H1 (cell line): ENCODE measurements around the gene CD300LG. TPM values are rescaled to one million over a fixed set of nuclear protein-coding genes. Genes with fewer than 3 reads are reported as not detected.
A peak's percentile ranks its signal among the peaks of the same experiment; 100 is the strongest.

Experiments used
- CTCF ChIA-PET: fragments of 300-600 bp; sonication (Branson Sonifier 250); formaldehyde crosslinking; loops from one replicate; lab custom pipeline; 2021; ENCODE audit not compliant: partially characterized antibody; lab: Charles Lee
- POLR2A ChIA-PET: fragments of 300-600 bp; sonication (Branson Sonifier 250); formaldehyde crosslinking; loops from one replicate; lab custom pipeline; 2021; ENCODE audit warnings: inconsistent platforms; ENCODE audit not compliant: partially characterized antibody; lab: Charles Lee
- DNase-seq, 2 experiments: peaks; one replicate each; pipeline versions ENCODE4 v3.0.0 to v3.0.0-alpha.2; 2010 to 2022; ENCODE audit warnings: low spot score in 2 of 2, low read depth in 1 of 2, mixed read lengths in 1 of 2
- FAIRE-seq: peaks from 2 replicates; lab custom pipeline; 2011; peaks lifted over from hg19 to GRCh38; lab: Jason Lieb, UNC
- H2AFZ ChIP-seq: 2 replicates; pipeline ENCODE4 v1.8.1; 2012; ENCODE audit warnings: low read length, inconsistent platforms
- H2AK5ac ChIP-seq: 2 replicates; pipeline ENCODE4 v1.6.1; 2013; ENCODE audit warnings: low read depth, low read length
- H2BK120ac ChIP-seq: replicated peaks from 2 replicates; pipeline ENCODE3; 2013; ENCODE audit warnings: low read depth, low read length, inconsistent platforms
- H2BK12ac ChIP-seq: 2 replicates; pipeline ENCODE4 v1.6.1; 2013; ENCODE audit warnings: low read depth, low read length
- H2BK15ac ChIP-seq: 2 replicates; pipeline ENCODE4 v1.6.1; 2013; ENCODE audit warnings: low read length
- H2BK20ac ChIP-seq: 2 replicates; pipeline ENCODE4 v1.6.1; 2013; ENCODE audit warnings: low read length
- H2BK5ac ChIP-seq: 2 replicates; pipeline ENCODE4 v1.6.1; 2013; ENCODE audit warnings: low read depth, low read length
- H3K14ac ChIP-seq: 2 replicates; pipeline ENCODE4 v1.6.1; 2013; ENCODE audit warnings: inconsistent platforms; ENCODE audit not compliant: insufficient read length
- H3K18ac ChIP-seq: 2 replicates; pipeline ENCODE4 v1.6.1; 2013; ENCODE audit warnings: low read length; ENCODE audit errors: extremely low read depth
- H3K23ac ChIP-seq: 2 replicates; pipeline ENCODE4 v1.6.1; 2013; ENCODE audit warnings: inconsistent platforms; ENCODE audit not compliant: insufficient read length
- H3K23me2 ChIP-seq: 2 replicates; pipeline ENCODE4 v1.6.1; 2013; ENCODE audit warnings: low read depth, low read length
- H3K27ac ChIP-seq: 2 replicates; pipeline ENCODE4 v1.6.1; 2011; ENCODE audit warnings: low read depth, low read length, inconsistent platforms
- H3K27me3 ChIP-seq, 4 experiments: replicated peaks in 1 of 4; 1 replicate in 1 of 4; 2 replicates in 3 of 4; pipeline versions ENCODE4 v1.6.1 to v1.8.1; 2011 to 2013; ENCODE audit warnings: low read length in 3 of 4, mild to moderate bottlenecking in 3 of 4, inconsistent platforms in 2 of 4, mixed read lengths in 2 of 4, moderate library complexity in 1 of 4; ENCODE audit not compliant: control insufficient read depth in 3 of 4, insufficient read depth in 3 of 4; ENCODE audit errors: extremely low read depth in 1 of 4
- H3K36me3 ChIP-seq, 4 experiments: 2 replicates each; pipeline versions ENCODE4 v1.6.1 to v1.8.1; 2011 to 2013; ENCODE audit warnings: mild to moderate bottlenecking in 4 of 4, low read length in 3 of 4, moderate library complexity in 2 of 4, control low read depth in 1 of 4, inconsistent platforms in 1 of 4; ENCODE audit not compliant: insufficient read depth in 4 of 4, control insufficient read depth in 2 of 4
- H3K4ac ChIP-seq: replicated peaks from 2 replicates; pipeline ENCODE3; 2013; ENCODE audit warnings: low read length, low read depth, mixed read lengths, inconsistent platforms; ENCODE audit not compliant: insufficient read length
- H3K4me1 ChIP-seq, 4 experiments: replicated peaks in 1 of 4; 1 replicate in 1 of 4; 2 replicates in 3 of 4; pipeline versions ENCODE4 v1.6.1 to v1.8.1; 2011 to 2013; ENCODE audit warnings: low read length in 3 of 4, inconsistent platforms in 2 of 4, mixed read lengths in 1 of 4; ENCODE audit not compliant: insufficient read depth in 4 of 4, control insufficient read depth in 3 of 4
- H3K4me2 ChIP-seq, 2 experiments: 2 replicates each; pipeline versions ENCODE4 v1.6.1 to v1.8.1; 2011 to 2013; ENCODE audit warnings: low read depth in 2 of 2, low read length in 2 of 2, control low read depth in 1 of 2, inconsistent platforms in 1 of 2, mild to moderate bottlenecking in 1 of 2; ENCODE audit not compliant: insufficient read depth in 1 of 2
- H3K4me3 ChIP-seq, 4 experiments: fragments of 200-600, 300-600 bp in 1 of 4; sonication (generic), shearing (Covaris generic), sonication (Bioruptor Twin) in 1 of 4; 2 replicates each; pipeline versions ENCODE4 v1.5.1 to v1.8.1; 2011 to 2016; ENCODE audit warnings: low read length in 4 of 4, low read depth in 3 of 4, control low read depth in 2 of 4, inconsistent platforms in 2 of 4, mild to moderate bottlenecking in 2 of 4, mixed read lengths in 1 of 4, moderate library complexity in 1 of 4; ENCODE audit not compliant: insufficient read depth in 2 of 4; ENCODE audit errors: extremely low read depth in 1 of 4
- H3K56ac ChIP-seq: replicated peaks from 2 replicates; pipeline ENCODE3; 2013; ENCODE audit warnings: low read depth, mild to moderate bottlenecking, mixed read lengths, low read length, inconsistent platforms; ENCODE audit not compliant: insufficient read length
- H3K79me1 ChIP-seq: 2 replicates; pipeline ENCODE4 v1.6.1; 2013; ENCODE audit warnings: low read depth, low read length, control low read depth
- H3K79me2 ChIP-seq, 2 experiments: 2 replicates each; pipeline versions ENCODE4 v1.6.1 to v1.8.1; 2012 to 2013; ENCODE audit warnings: low read length in 2 of 2, mild to moderate bottlenecking in 2 of 2, inconsistent platforms in 1 of 2; ENCODE audit not compliant: insufficient read depth in 2 of 2, control insufficient read depth in 1 of 2
- H3K9ac ChIP-seq, 4 experiments: replicated peaks in 1 of 4; 1 replicate in 1 of 4; 2 replicates in 3 of 4; pipeline versions ENCODE4 v1.6.1 to v1.8.1; 2011 to 2013; ENCODE audit warnings: low read depth in 3 of 4, low read length in 3 of 4, control low read depth in 2 of 4, mild to moderate bottlenecking in 2 of 4, moderate library complexity in 2 of 4, inconsistent platforms in 1 of 4; ENCODE audit errors: extremely low read depth in 1 of 4
- H3K9me3 ChIP-seq, 2 experiments: 2 replicates each; pipeline versions ENCODE4 v1.6.1 to v1.8.1; 2012 to 2013; ENCODE audit warnings: mild to moderate bottlenecking in 2 of 2, moderate library complexity in 2 of 2, control low read depth in 1 of 2, inconsistent platforms in 1 of 2, low read depth in 1 of 2, low read length in 1 of 2, mixed read lengths in 1 of 2; ENCODE audit not compliant: insufficient read depth in 2 of 2
- H4K20me1 ChIP-seq, 2 experiments: replicated peaks in 1 of 2; 2 replicates each; pipeline versions ENCODE3 to v1.8.1; 2011 to 2013; ENCODE audit warnings: inconsistent platforms in 2 of 2, low read length in 2 of 2, mild to moderate bottlenecking in 1 of 2; ENCODE audit not compliant: insufficient read depth in 2 of 2, control insufficient read depth in 1 of 2
- H4K5ac ChIP-seq: 2 replicates; pipeline ENCODE4 v1.6.1; 2013; ENCODE audit warnings: low read length, low read depth, mixed read lengths, inconsistent platforms; ENCODE audit not compliant: insufficient read length
- H4K8ac ChIP-seq: 2 replicates; pipeline ENCODE4 v1.8.0; 2013; ENCODE audit warnings: mild to moderate bottlenecking, moderate library complexity, low read length, inconsistent platforms; ENCODE audit not compliant: insufficient read depth; ENCODE audit errors: extremely low read depth
- H4K91ac ChIP-seq: replicated peaks from 2 replicates; pipeline ENCODE3; 2013; ENCODE audit warnings: low read length, mixed read lengths, inconsistent platforms; ENCODE audit not compliant: insufficient read length
- CBX5 ChIP-seq: fragments of 300-800, 300-1000 bp; sonication (generic); IDR thresholded peaks from 2 replicates; pipeline ENCODE4 v1.7.1; 2016; ENCODE audit warnings: antibody characterized with exemption, low read length, low read depth
- CEBPB ChIP-seq: IDR thresholded peaks from 2 replicates; pipeline ENCODE4 v1.6.1; 2012; ENCODE audit warnings: low read depth, low read length
- CTCF ChIP-seq, 3 experiments: IDR thresholded peaks; 1 replicate in 2 of 3; 2 replicates in 1 of 3; pipeline versions ENCODE4 v1.5.1 to v1.6.1; 2011; ENCODE audit warnings: low read length in 3 of 3, mild to moderate bottlenecking in 3 of 3, inconsistent platforms in 2 of 3, low read depth in 1 of 3, moderate library complexity in 1 of 3; ENCODE audit not compliant: insufficient read depth in 1 of 3; ENCODE audit errors: control extremely low read depth in 1 of 3
- GABPA ChIP-seq: IDR thresholded peaks from 2 replicates; pipeline ENCODE4 v1.6.1; 2011; ENCODE audit warnings: mild to moderate bottlenecking, low read length, moderate library complexity, borderline replicate concordance; ENCODE audit not compliant: insufficient read depth
- KDM1A ChIP-seq: fragments of 200-600, 300-600 bp; sonication (generic); IDR thresholded peaks from 2 replicates; pipeline ENCODE4 v1.7.1; 2016; ENCODE audit warnings: mild to moderate bottlenecking, low read length, borderline replicate concordance
- RNF2 ChIP-seq: fragments of 200-900, 300-1000 bp; sonication (generic); IDR thresholded peaks from 2 replicates; pipeline ENCODE4 v1.7.1; 2016; ENCODE audit warnings: borderline replicate concordance, low read depth, mild to moderate bottlenecking, antibody characterized with exemption, low read length; ENCODE audit not compliant: poor library complexity, severe bottlenecking; ENCODE audit errors: missing control alignments
- SRF ChIP-seq: IDR thresholded peaks from 2 replicates; pipeline ENCODE4 v1.6.1; 2011; ENCODE audit warnings: mild to moderate bottlenecking, low read depth, low read length, moderate library complexity
- TBP ChIP-seq: IDR thresholded peaks from 2 replicates; pipeline ENCODE4 v1.6.1; 2011; ENCODE audit warnings: low read depth, low read length, improper control_type of control experiment
- WGBS, 2 experiments: shearing (Covaris generic) in 1 of 2; methylation state at CpG; one replicate each; pipeline versions ENCODE4 v1.1.6 to v1.1.7; 2013 to 2015; ENCODE audit warnings: low lambda C conversion rate in 2 of 2, mixed read lengths in 2 of 2, inconsistent platforms in 1 of 2, low coverage in 1 of 2, missing lambda C conversion rate in 1 of 2; ENCODE audit not compliant: insufficient replicate concordance in 2 of 2, insufficient coverage in 1 of 2, insufficient read length in 1 of 2; ENCODE audit errors: extremely low coverage in 1 of 2, missing lambda C conversion rate in 1 of 2; 5-methylcytosine and 5-hydroxymethylcytosine counted together
- polyA plus RNA-seq, 7 experiments: library from polyadenylated mRNA; depleted of rRNA in 3 of 7; stranded (reverse) in 5 of 7; unstranded in 2 of 7; fragments of >200 nt in 5 of 7; fragments of 200-250 nt in 2 of 7; gene quantifications; 1 replicate in 5 of 7; 2 replicates in 1 of 7; 4 replicates in 1 of 7; pipeline versions ENCODE4 v1.2.1 to v1.2.3, GENCODE V29; 2011 to 2013; ENCODE audit warnings: missing spikeins in 2 of 7, mixed read lengths in 2 of 7
- total RNA-seq: library from RNA; stranded (reverse); fragmentation: NEBNext Ultra II Directional; extraction: Animal tissue kit (Norgen Biotek cat#: 25700); gene quantifications from 2 replicates; pipeline ENCODE4 v1.2.1, GENCODE V29; 2021

Gene CD300LG
- total and polyA plus RNA-seq, 2 of the 8 experiments (the other 6 are each of a cell fraction or from before 2014, with no cell fraction given), result 0.06 TPM; not detected in 1

GRCh38 chr17:43897831-43898230, 50.9 kb downstream of the CD300LG start:
- CTCF ChIA-PET, result interaction anchor here (0.6 to 25.8 kb wide), 11 partner anchors 9 to 490 kb away, joined by 3 to 403 read pairs (median 3); no protein-coding TSS in a partner anchor

More at GRCh38 chr17:43897831-43898230, 50.9 kb downstream of the CD300LG start:
- Histone ChIP-seq H2AFZ (no peak overlapping the region), H2BK120ac (no peak overlapping the region), H3K18ac (no peak overlapping the region), H3K4me3 (no peak overlapping the region), H3K14ac (no peak overlapping the region), H3K4me2 (no peak overlapping the region), H3K9me3 (no peaks in the 10 kb centered on the region), H3K4ac (no peak overlapping the region), H2BK15ac (no peak overlapping the region), H4K91ac (no peak overlapping the region), H4K5ac (no peak overlapping the region), H3K23me2 (peaks cover 12% of the 10 kb centered on the region), H3K9ac (no peak overlapping the region), H2BK5ac (no peak overlapping the region), H4K8ac (no peak overlapping the region), H2AK5ac (no peak overlapping the region), H3K27me3 (no peaks in the 10 kb centered on the region; a peak in 2 of 7 replicates), H3K4me1 (peaks cover 8 to 40% (median 26%) of the 10 kb centered on the region in 4 experiments), H3K56ac (no peak overlapping the region), H3K27ac (no peak overlapping the region), H3K79me2 (0 out of 4 replicates have a peak, but pooled peaks cover 0 to 2% of the 10 kb centered on the region in 2 experiments), H4K20me1 (peaks cover 2 to 3% of the 10 kb centered on the region in 2 experiments), H3K36me3 (no peaks in the 10 kb centered on the region; a peak in 1 of 8 replicates), H3K23ac (no peak overlapping the region), H3K79me1 (peaks cover 3% of the 10 kb centered on the region), H2BK20ac (no peak overlapping the region), H2BK12ac (0 out of 2 replicates have a peak overlapping the region, but pooled peaks have one; percentile 60)
- POLR2A ChIA-PET, result interaction anchor here (0.5 to 1.7 kb wide), 3 partner anchors 10 to 228 kb away, joined by 3 to 4 read pairs (median 3); partner anchors contain the start of gene MPP2
- DNase-seq (no peak), FAIRE-seq (no peak)
- TF ChIP-seq CEBPB, result no peak
- TF ChIP-seq CBX5, result no peak
- no peak for TF ChIP-seq GABPA
- TF ChIP-seq SRF, result no peak
- no peak for TF ChIP-seq CTCF (IDR thresholded peaks at IDR 0.05; ENCODE audit: control extremely low read depth in 1 of 3, insufficient read depth in 1 of 3, low read depth in 1 of 3, low read length in 3 of 3)
- TF ChIP-seq RNF2, result no peak
- TF ChIP-seq TBP, result no peak
- TF ChIP-seq KDM1A, result no peak
- WGBS, 2 experiments, result 85% methylated on average over 3 of the region's 3 CpGs; no CpG with 5 or more reads in 1 of the 2 experiments
